Activated CD8-positive, alpha-beta T cell treated with anti-CD3 and anti-CD28 coated beads, Interleukin-2, amount 10 ng/mL, durations not matched to agents 7 days and 5 days (primary cell): ENCODE data around the gene EVA1A. TPM values are rescaled to one million over a fixed set of nuclear protein-coding genes. Genes with fewer than 3 reads are reported as not detected.

Source experiments
- ATAC-seq: fragments of 150-1000 bp; cut with Tn5 transposase; one replicate; pipeline ENCODE4 v1.10.0; 2021; ENCODE audit warnings: moderate library complexity
- CTCF ChIA-PET: fragments of 350-600 bp; sonication (Branson Sonifier 250); formaldehyde crosslinking; loops from one replicate; lab custom pipeline; 2021; ENCODE audit warnings: antibody characterized with exemption; lab: Charles Lee
- POLR2A ChIA-PET: fragments of 350-600 bp; sonication (Branson Sonifier 250); formaldehyde crosslinking; loops from one replicate; lab custom pipeline; 2021; ENCODE audit warnings: antibody characterized with exemption; lab: Charles Lee
- DNase-seq: peaks from one replicate; pipeline ENCODE4 v3.0.0-alpha.2; 2020
- H3K27ac Mint-ChIP-seq: one replicate; pipeline ENCODE4 v1.8.0; 2021; ENCODE audit warnings: mild to moderate bottlenecking, mixed read lengths
- H3K27me3 Mint-ChIP-seq: one replicate; pipeline ENCODE4 v1.8.0; 2021; ENCODE audit warnings: low read depth, mixed read lengths
- H3K36me3 Mint-ChIP-seq: one replicate; pipeline ENCODE4 v1.8.0; 2021; ENCODE audit warnings: low read depth, mixed read lengths
- H3K4me1 Mint-ChIP-seq: one replicate; pipeline ENCODE4 v1.8.0; 2021; ENCODE audit warnings: low read depth, mixed read lengths
- H3K4me3 Mint-ChIP-seq: one replicate; pipeline ENCODE4 v1.8.0; 2021; ENCODE audit warnings: mild to moderate bottlenecking, mixed read lengths
- H3K9me3 Mint-ChIP-seq: one replicate; pipeline ENCODE4 v1.8.0; 2022; ENCODE audit warnings: mixed read lengths; ENCODE audit not compliant: insufficient read depth
- total RNA-seq, 2 experiments: library from RNA; stranded (reverse); gene quantifications; one replicate each; pipeline ENCODE4 v1.2.3, GENCODE V29; 2021

Gene EVA1A
- total RNA-seq, 2 experiments from 2014 or later, result not detected

DNA sequence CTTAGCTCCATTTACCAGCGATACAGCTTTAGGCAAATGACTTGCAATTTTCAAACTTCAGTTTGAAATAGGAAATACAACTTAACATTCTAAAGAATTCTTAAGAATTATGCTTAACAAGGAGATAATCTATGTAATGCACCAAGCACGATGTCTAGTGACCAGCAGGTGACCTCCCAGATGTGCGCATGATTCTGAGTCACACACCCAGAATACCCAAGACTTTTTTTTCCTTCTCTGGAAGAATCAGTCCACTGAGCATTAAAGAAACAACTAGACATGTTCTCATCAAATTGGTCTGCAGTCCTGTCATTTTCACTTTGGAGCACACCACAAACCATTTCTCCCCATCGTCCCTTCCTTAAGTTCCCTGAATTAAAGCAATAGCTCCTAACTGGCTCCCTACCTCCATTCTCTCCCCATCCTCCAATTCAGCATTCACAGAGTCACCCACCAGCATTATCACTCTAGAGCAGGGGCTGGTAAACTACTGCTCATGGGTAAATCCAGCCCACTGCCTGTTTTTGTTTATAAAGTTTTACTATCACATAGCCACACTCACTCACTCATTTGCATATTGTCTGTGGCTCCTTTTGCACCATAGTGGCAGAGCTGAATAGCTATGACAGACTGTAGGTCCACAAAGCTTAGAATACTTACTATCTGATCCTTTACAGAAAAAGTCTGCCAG, 13.2 kb downstream of the EVA1A start:
- H3K27me3 Mint-ChIP-seq, result peaks cover 10% of the 10 kb centered on the region
- POLR2A ChIA-PET, result no interaction called here
- no peak overlapping the region for H3K27ac Mint-ChIP-seq
- ATAC-seq (no peak), DNase-seq (no peak)
- no peaks in the 10 kb centered on the region for H3K36me3 Mint-ChIP-seq
- CTCF ChIA-PET, result interaction anchor here (1.5 kb wide), 1 partner anchor 61 kb away, joined by 5 read pairs; no protein-coding TSS in a partner anchor
- H3K4me1 Mint-ChIP-seq, result no peaks in the 10 kb centered on the region
- H3K4me3 Mint-ChIP-seq, result no peak overlapping the region
- H3K9me3 Mint-ChIP-seq, result no peaks in the 10 kb centered on the region

DNA sequence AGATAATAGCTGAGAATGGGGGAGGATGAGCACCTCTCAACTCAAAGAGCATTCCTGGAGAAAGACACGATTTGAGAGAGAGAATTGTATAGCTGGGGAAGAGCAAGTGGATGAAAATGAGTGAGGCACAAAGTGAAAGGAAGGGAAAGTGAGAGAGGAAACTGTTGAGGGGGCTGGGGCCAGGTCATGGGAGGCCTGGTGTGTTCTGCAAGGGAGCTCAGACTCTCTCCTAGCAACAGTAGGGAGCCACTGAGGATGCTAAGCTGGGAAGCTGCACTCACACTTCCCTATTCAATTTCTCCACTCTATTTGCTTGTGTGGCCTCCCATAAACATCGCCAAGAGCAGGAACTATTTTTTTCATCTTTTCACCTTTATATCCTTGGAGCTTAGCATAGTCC, 14.8 kb downstream of the EVA1A start:
- no peak for DNase-seq
- CTCF ChIA-PET, result no interaction called here

DNA sequence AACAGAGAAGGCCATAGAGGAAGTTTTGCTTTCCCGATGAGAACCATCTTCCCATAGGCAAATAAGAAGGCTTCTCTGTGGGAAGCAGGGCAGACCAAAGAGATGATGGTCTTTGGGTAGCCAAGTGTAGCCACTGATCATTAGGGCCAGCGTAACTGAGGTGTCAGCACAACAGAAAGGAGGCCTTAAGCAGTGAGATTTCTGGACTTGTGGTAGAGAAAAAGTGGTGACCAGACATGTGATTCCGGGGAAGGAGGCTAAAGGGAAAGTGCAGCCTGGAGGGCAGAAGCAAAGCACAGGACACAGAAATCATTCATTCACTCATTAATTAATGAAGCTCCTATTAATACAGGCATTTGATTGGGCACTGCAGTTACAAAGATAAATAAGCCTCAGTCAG, 15.4 kb downstream of the EVA1A start:
- H3K9me3 Mint-ChIP-seq, result no peaks in the 10 kb centered on the region
- ChIA-PET CTCF (no interaction called here), POLR2A (no interaction called here)
- H3K27me3 Mint-ChIP-seq, result peaks cover 9% of the 10 kb centered on the region
- H3K4me1 Mint-ChIP-seq, result no peaks in the 10 kb centered on the region
- no peak for DNase-seq
- H3K4me3 Mint-ChIP-seq, result no peak overlapping the region
- no peak for ATAC-seq
- no peak overlapping the region for H3K27ac Mint-ChIP-seq
- H3K36me3 Mint-ChIP-seq, result no peaks in the 10 kb centered on the region

More for the DNA sequence above, 14.8 kb downstream of the EVA1A start:
- no peak overlapping the region for H3K27ac Mint-ChIP-seq
- peaks cover 9% of the 10 kb centered on the region for H3K27me3 Mint-ChIP-seq
- no peaks in the 10 kb centered on the region for H3K36me3 Mint-ChIP-seq
- no peak overlapping the region for H3K4me3 Mint-ChIP-seq
- POLR2A ChIA-PET, result no interaction called here
- H3K9me3 Mint-ChIP-seq, result no peaks in the 10 kb centered on the region
- ATAC-seq, result no peak
- H3K4me1 Mint-ChIP-seq, result no peaks in the 10 kb centered on the region

DNA sequence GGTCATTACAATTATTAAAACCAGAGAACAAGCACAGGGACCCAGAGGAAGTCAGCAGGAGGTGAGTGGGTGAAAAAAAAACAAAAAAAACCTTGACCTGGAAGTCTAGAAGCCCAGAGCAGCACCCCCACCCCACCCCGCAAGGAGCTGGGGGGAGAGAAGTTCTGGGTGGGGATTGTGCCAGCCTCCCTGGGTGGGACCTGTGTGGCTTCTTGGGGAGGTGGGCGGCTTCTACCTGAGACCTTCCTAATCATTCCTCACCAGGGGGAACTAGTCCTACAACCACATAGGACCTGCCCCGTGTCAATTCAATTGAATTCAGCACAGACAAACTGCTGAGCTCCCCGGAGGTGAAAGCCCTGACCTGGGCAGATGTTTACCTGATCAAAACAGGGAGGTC, 17.3 kb downstream of the EVA1A start:
- CTCF ChIA-PET, result no interaction called here
- peaks cover 9% of the 10 kb centered on the region for H3K27me3 Mint-ChIP-seq
- POLR2A ChIA-PET, result no interaction called here
- H3K36me3 Mint-ChIP-seq, result no peaks in the 10 kb centered on the region
- no peaks in the 10 kb centered on the region for H3K4me1 Mint-ChIP-seq
- no peak overlapping the region for H3K27ac Mint-ChIP-seq
- DNase-seq (no peak), ATAC-seq (no peak)
- H3K4me3 Mint-ChIP-seq, result no peak overlapping the region
- no peaks in the 10 kb centered on the region for H3K9me3 Mint-ChIP-seq

DNA sequence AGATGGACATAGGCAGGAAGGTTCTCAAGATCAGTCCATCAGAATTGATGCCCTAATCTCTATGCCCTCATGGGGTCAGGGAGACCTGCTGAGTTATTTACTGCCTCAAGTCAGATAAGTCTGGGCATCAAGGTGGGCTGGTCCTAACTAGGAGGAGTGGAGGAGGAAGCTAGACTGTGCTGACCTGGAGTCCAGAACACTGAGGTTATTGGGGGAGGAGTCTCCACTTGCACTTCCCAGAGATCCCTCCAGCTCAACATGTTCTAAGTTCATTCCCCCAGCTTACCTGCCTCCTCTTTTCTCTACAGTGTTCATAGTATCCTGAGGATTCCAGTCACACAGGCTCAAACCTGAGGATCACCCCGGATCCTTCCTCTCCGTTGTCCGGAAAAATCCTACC, 19.3 kb downstream of the EVA1A start:
- no peak for DNase-seq
- no peak for ATAC-seq
- H3K4me1 Mint-ChIP-seq, result no peaks in the 10 kb centered on the region
- no peak overlapping the region for H3K27ac Mint-ChIP-seq
- no peaks in the 10 kb centered on the region for H3K9me3 Mint-ChIP-seq
- no peaks in the 10 kb centered on the region for H3K36me3 Mint-ChIP-seq
- POLR2A ChIA-PET, result no interaction called here
- H3K4me3 Mint-ChIP-seq, result no peak overlapping the region
- CTCF ChIA-PET, result no interaction called here
- peaks cover 6% of the 10 kb centered on the region for H3K27me3 Mint-ChIP-seq

DNA sequence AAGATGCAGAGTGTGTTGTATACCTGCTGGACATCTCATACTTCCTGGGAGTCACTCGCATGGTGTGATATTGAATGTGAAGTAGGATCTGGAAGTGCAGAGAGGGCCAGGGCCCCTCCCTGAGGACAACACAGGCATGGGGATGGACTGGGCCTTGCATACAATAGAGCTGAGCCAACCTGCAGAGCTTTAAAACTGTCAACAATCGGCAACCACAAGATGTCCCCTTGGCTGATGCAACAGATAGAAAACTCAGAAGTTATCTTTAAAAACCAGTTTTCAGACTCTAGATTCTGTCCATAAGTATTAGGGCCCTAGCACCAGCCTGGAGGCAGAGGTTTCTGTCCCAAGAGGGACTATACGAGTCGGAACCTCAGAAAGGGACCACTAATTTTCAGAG, 19.7 kb downstream of the EVA1A start:
- POLR2A ChIA-PET, result no interaction called here
- ATAC-seq (no peak), DNase-seq (no peak)
- no peak overlapping the region for H3K27ac Mint-ChIP-seq
- H3K4me1 Mint-ChIP-seq, result no peaks in the 10 kb centered on the region
- H3K4me3 Mint-ChIP-seq, result no peak overlapping the region
- CTCF ChIA-PET, result no interaction called here
- H3K9me3 Mint-ChIP-seq, result no peaks in the 10 kb centered on the region
- peaks cover 6% of the 10 kb centered on the region for H3K27me3 Mint-ChIP-seq
- H3K36me3 Mint-ChIP-seq, result no peaks in the 10 kb centered on the region

DNA sequence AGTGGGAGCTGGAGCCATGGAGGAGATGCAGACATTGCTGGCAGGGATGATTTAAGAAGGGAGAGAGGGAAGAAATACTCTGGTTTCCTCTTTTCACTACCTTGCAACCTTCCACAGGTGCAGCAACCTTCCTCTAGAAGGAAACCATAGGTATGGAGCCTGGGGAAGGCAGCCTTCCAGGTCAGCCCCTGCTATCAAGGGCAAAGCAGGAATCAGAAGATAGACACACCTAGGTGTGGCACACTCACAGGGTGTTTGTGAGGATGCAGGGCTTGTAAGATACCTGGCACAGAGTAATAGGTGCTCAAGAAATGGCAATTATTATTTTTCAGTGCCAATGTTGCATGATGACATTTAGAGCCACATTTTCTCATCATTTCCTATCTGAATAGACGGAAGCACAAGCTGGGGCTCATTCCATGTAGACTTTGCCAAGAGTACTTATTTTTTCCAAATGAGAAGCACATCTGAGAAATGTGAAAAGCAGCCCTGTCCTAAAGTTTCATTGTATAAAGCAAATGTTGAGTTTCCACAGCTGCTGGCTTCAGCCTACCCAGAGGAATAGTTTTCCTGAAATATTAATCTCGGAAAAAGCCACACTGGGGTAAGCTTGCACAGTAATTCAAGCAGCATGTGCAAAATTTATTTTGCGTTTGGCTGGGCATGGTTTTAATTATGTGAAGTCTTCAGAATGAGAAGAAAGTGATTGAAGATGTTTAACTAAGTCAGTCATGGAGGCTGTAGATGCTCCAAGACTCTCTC, 20.6 kb downstream of the EVA1A start:
- no peak overlapping the region for H3K27ac Mint-ChIP-seq
- H3K9me3 Mint-ChIP-seq, result no peaks in the 10 kb centered on the region
- peaks cover 10% of the 10 kb centered on the region for H3K27me3 Mint-ChIP-seq
- H3K4me1 Mint-ChIP-seq, result no peaks in the 10 kb centered on the region
- no peak for DNase-seq
- no peak for ATAC-seq
- ChIA-PET CTCF (no interaction called here), POLR2A (no interaction called here)
- H3K4me3 Mint-ChIP-seq, result no peak overlapping the region
- H3K36me3 Mint-ChIP-seq, result no peaks in the 10 kb centered on the region

DNA sequence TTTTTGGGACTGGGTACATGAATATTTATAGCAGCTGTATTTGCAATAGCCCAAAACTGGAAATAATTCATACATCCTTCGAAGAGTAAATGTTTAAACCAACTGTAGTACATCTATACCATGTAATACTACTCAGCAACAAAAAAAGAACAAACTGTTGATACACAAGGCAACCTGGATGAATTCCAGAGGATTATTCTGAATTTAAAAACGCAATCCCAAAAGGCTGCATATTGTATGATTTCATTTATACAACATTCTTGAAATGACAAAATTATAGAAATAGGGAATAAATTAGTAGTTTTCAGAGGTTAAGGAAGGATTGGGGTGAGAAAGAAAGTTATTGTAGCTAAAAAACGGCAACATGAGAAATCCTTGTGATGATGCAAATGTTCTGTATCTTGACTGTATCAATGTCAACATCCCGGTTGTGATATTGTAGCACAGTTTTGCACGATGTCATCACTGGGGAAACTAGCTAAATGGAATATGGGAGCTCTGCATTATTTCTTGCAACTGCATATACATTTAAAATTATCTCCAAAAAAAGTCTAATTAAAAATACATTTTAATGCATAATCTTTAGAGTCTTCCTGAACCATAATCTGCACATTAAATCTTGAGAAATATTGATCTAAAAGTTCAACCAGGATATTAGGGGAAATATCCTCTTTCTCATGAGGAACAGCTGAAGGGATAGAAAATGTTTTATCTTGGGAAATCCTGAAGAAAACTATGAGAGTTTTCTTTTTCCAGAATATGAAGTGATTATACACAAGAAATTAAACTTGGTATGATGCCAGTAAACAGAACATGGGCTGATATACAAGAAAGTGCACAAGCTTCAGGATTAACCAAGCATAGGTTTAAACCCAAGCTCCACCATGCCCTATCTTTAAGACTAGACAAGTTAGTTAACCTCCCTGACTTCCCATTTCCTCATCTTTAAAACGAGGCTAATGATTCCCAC, 21.9 kb downstream of the EVA1A start:
- H3K36me3 Mint-ChIP-seq, result no peaks in the 10 kb centered on the region
- H3K9me3 Mint-ChIP-seq, result no peaks in the 10 kb centered on the region
- no peak for DNase-seq
- no peak overlapping the region for H3K27ac Mint-ChIP-seq
- ChIA-PET POLR2A (no interaction called here), CTCF (no interaction called here)
- no peaks in the 10 kb centered on the region for H3K4me1 Mint-ChIP-seq
- ATAC-seq, result no peak
- H3K27me3 Mint-ChIP-seq, result peaks cover 10% of the 10 kb centered on the region
- no peak overlapping the region for H3K4me3 Mint-ChIP-seq

DNA sequence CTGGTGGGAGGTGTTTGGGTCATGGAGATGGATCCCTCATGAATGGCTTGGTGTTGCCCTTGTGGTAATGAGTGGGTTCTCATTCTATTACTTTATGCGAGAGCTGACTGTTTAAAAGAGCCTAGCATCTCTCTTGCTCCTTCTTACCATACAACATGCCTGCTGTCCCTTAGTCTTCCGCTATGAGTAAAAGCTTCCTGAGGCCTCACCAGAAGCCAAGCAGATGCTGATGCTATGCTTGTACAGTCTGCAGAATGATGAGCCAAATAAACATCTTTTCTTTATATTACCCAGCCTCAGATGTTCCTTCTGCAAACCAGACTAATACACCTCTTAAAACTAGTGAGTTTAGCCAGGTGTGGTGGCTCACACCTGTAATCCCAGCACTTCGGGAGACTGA, 23.1 kb downstream of the EVA1A start:
- ChIA-PET POLR2A (no interaction called here), CTCF (no interaction called here)
- ATAC-seq (no peak), DNase-seq (no peak)
- Mint-ChIP-seq H3K9me3 (no peaks in the 10 kb centered on the region), H3K36me3 (no peaks in the 10 kb centered on the region), H3K4me3 (no peak overlapping the region), H3K27me3 (peaks cover 10% of the 10 kb centered on the region), H3K27ac (no peak overlapping the region), H3K4me1 (no peaks in the 10 kb centered on the region)

DNA sequence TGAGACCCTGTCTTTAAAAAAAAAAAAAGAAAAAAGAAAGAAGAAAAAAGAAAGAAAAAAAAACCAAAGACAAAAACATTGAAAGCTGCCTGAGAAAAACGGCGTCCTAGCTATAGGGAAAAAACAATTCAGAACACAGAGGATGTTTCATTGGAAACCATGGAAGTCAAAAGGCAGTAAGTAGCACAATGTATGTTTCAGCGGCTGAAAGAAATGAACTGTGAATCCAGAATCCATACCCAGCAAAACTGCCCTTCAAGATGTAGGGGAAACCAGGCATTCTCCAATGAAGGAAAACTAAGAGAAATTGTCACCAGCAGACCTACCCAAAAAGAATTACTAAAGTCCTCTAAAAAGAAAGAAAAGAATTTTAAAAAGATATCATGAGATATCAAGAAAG, 27.6 kb downstream of the EVA1A start:
- ATAC-seq, result no peak
- ChIA-PET CTCF (no interaction called here), POLR2A (no interaction called here)
- Mint-ChIP-seq H3K4me1 (no peaks in the 10 kb centered on the region), H3K9me3 (no peaks in the 10 kb centered on the region), H3K27me3 (peaks cover 13% of the 10 kb centered on the region), H3K4me3 (no peak overlapping the region), H3K36me3 (no peaks in the 10 kb centered on the region), H3K27ac (no peak overlapping the region)
- no peak for DNase-seq

DNA sequence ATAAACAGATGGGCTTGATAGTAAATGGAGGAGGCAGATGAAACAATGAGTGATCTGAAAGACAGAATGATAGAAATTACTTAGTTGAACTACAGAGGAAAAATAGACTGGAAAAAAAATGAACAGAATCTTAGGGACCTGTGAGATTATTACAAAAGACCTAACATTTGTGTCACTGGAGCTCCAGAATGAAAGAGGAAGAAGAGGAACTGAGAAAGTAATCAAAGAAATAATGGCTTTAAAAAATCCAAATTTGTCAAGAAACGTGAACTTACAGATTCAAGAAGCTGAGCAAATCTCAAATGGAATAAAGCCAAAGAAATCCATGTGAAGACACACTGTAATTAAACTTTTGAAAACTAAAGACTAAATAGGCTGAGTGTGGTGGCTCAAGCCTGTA, 28.3 kb downstream of the EVA1A start:
- Mint-ChIP-seq H3K27me3 (peaks cover 15% of the 10 kb centered on the region), H3K4me3 (no peak overlapping the region), H3K9me3 (no peaks in the 10 kb centered on the region), H3K27ac (no peak overlapping the region), H3K4me1 (no peaks in the 10 kb centered on the region), H3K36me3 (no peaks in the 10 kb centered on the region)
- ChIA-PET CTCF (no interaction called here), POLR2A (no interaction called here)
- DNase-seq (no peak), ATAC-seq (no peak)
